Spleen (tissue), 7 donors: ENCODE data around the gene BMP2K.

ENCODE experiments used
- CTCF ChIP-seq, 11 experiments: fragments of 200-600 bp in 7 of 11; fragments of 450-650 bp in 4 of 11; sonication (generic) in 4 of 11; IDR thresholded peaks in 8 of 11; conservative IDR thresholded peaks in 3 of 11; 1 replicate in 7 of 11; 2 replicates in 4 of 11; pipeline versions ENCODE4 v1.4.0 to v1.8.0; 2016 to 2021; ENCODE audit warnings: antibody characterized with exemption in 11 of 11, inconsistent platforms in 4 of 11, mild to moderate bottlenecking in 1 of 11
- POLR2A ChIP-seq, 3 donors: fragments of 450-650 bp; IDR thresholded peaks; one replicate each; pipeline ENCODE4 v1.5.1; 2017; ENCODE audit warnings: antibody characterized with exemption in 3 of 3, mild to moderate bottlenecking in 1 of 3
- POLR2AphosphoS5 ChIP-seq, 3 donors: sonication (generic); formaldehyde crosslinking; IDR thresholded peaks; one replicate each; pipeline ENCODE4 v1.5.1; 2017; ENCODE audit warnings: antibody characterized with exemption in 3 of 3
- donor health status: DM: no; HTN: no; CAD: no; lungs with moderate emphysema.
- donor health status: DM: no; HTN: no; CAD: no.
- donor health status: DM: no; HTN: no; CAD: no.

DNA sequence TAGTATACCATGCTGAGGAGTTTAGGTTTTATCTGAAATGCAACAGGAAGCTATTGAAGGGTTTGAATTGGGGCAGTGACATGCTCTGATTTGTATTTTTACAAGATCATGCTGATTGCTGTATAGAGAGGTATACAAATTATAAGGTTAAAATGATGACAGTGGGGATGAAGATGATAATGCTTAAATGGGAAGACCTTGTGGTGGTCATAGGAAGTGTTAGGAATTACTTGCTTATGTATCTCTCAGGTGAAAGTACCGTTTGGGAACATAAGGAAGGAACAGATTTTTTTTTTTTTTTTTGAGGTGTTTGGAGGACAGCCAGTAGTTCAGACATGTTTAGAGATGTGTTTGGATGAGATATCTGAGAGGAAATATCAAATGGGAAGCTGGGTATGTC lies 5.0 kb downstream of the BMP2K start:
- TF ChIP-seq POLR2AphosphoS5 (IDR thresholded peaks at IDR 0.05) (no peak), POLR2A (IDR thresholded peaks at IDR 0.05) (no peak), CTCF (IDR thresholded peaks at IDR 0.05 in 8 of 11, conservative IDR thresholded peaks at IDR 0.05 in 3 of 11) (no peak)
